Stimulated activated CD4-positive, alpha-beta T cell treated with anti-CD3 and anti-CD28 coated beads, Interleukin-4, amount 100 ng/mL, for 1 hour (primary cell): ENCODE results near the gene PROB1.
"Not testable (repeated sequence)": the region's sequence is repeated elsewhere in the genome, so short reads cannot be mapped to it uniquely, and the experiment has no call there.

Experiments
- DNase-seq: peaks from one replicate; pipeline ENCODE4 v3.0.0-alpha.2; 2020

PROB1 gene

GRCh38 chr5:139392324-139392677 lies 2.6 kb downstream of the PROB1 start:
- DNase-seq = no peak

GRCh38 chr5:139391570-139392323 lies 3.2 kb downstream of the PROB1 start:
- DNase-seq = no peak

GRCh38 chr5:139390639-139391569 lies 4.0 kb downstream of the PROB1 start:
- no peak for DNase-seq

GRCh38 chr5:139389701-139390638 lies 4.9 kb downstream of the PROB1 start, which contains the start of gene MZB1:
MZB1 (minus strand) TSS chr5:139389913; CDS start chr5:139389856, 57 bp downstream.
- DNase-seq = no peak

GRCh38 chr5:139388198-139388821 lies 6.6 kb downstream of the PROB1 start:
- no peak for DNase-seq

GRCh38 chr5:139387611-139388197 lies 7.2 kb downstream of the PROB1 start:
- DNase-seq = no peak

GRCh38 chr5:139386956-139387355 lies 7.9 kb downstream of the PROB1 start:
- DNase-seq = not testable (repeated sequence)

GRCh38 chr5:139386050-139386438 lies 8.9 kb downstream of the PROB1 start:
- no peak for DNase-seq

- DNase-seq = no peak
Measured at GRCh38 chr5:139385061-139386049, 9.5 kb downstream of the PROB1 start.

- DNase-seq = no peak
Measured at GRCh38 chr5:139384591-139385051, 10.3 kb downstream of the PROB1 start.

GRCh38 chr5:139383993-139384590 lies 10.8 kb downstream of the PROB1 start:
- no peak for DNase-seq

GRCh38 chr5:139383275-139383992 lies 11.5 kb downstream of the PROB1 start, which contains the start of gene SLC23A1:
SLC23A1 (minus strand) TSS chr5:139383297; CDS start chr5:139383253, 44 bp downstream.
- no peak for DNase-seq

GRCh38 chr5:139382807-139383206 lies 12.1 kb downstream of the PROB1 start:
- no peak for DNase-seq

GRCh38 chr5:139381837-139382761 lies 12.8 kb downstream of the PROB1 start:
- no peak for DNase-seq

- no peak for DNase-seq
Measured at GRCh38 chr5:139379626-139380449, 15.1 kb downstream of the PROB1 start.

- DNase-seq = no peak
Measured at GRCh38 chr5:139378941-139379361, 16.0 kb downstream of the PROB1 start.
